Stimulated activated naive CD4-positive, alpha-beta T cell (primary cell): ENCODE data around the gene CCDC50.

Experiments
- DNase-seq, 6 experiments: peaks; one replicate each; lab custom pipeline; 2025; lab: John Stamatoyannopoulos, UW

Gene CCDC50

DNA sequence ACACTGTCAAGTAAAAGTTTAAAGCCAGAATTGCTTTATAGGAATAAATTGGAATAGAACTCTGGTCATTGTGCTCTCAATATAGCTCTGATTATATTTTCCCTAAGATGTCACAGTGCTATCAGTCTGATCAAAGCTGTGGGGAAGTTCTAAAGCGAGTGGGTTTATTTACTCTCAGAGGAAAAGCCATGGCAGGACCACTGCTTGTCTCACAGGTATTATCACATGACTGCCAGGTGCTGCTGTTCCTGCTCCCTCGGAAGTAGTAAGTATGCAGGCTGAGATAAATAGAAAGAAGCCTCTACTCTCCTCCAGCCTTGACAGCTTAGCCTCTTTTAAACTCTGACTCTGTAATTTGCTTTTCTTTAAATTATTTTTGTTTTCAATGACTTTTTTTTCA is 50.3 kb downstream of the CCDC50 start:
- DNase-seq, result no peak

DNA sequence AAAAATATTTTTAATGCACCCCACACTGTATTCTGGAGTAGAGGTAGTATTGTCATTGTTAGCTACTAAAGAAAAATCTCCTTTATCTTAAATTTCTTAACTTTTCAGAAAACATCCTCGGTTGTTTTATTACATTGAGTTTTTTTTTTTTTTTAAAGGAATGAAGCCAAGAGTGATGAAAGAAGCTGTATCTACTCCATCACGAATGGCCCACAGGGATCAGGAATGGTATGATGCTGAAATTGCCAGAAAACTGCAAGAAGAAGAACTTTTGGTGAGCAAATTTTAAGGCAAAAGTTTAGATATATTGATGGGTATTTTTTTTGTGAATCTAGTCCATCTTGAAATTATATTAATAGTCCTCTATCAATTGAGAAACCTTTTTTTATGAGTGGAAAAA is 50.8 kb downstream of the CCDC50 start:
- no peak for DNase-seq

DNA sequence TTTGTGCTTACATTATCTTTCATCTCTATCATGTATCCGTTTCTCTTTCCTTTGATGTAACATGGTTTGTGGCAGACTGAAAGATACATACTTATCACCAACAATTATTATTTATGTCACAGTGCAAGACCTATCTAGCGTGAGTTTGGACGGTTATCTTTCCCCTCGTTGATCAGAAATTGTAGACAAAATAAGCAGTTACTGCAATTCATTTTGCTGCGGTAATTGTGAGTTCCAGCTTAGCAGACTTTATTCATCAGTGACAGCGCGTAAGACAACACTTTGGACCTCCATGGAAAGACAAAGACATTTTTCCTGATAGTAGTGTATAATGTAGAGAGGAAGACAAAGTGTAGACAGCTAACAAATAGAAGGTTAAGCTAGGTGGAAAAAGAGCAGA is 52.1 kb downstream of the CCDC50 start:
- DNase-seq, result no peak

DNA sequence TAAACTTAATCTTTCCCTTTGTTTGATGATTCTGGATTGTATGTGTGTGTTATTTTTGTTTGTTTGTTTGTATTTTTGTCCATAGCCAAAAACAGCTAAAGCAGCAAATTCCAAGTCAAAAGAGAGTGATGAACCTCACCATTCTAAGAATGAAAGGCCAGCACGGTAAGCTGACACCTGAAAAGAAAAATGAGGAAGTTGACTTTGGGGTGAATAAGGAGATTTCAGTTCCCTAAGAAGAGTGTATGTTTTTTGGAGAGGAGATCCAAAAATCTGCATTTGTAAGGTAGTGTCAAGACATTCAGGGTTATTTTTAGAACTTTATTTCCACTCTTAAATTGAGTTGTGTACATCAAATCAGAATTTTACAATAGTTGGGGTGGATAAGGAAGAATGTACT is 53.5 kb downstream of the CCDC50 start:
- DNase-seq, result no peak

DNA sequence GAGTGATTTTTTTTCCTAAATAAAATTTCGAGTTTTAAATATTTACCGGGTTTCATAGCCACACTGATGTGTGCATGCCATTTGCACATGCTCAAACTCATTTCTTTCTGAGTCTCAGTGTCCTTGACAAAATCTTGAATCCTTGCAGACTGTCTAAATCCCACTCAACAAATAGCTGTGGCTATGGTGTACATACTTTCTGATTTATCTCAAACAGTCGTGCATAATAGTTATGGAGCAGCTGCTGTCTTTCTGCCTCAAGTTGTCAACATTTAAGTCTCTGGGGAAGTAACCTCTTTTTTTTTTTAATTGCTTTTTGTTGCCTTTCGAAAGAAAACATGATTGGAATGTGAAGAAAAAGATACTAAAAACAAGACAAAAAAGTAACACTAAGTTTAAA is 53.9 kb downstream of the CCDC50 start:
- DNase-seq, result no peak

GRCh38 chr3:191385101-191385500 is 55.9 kb downstream of the CCDC50 start:
- no peak for DNase-seq

DNA sequence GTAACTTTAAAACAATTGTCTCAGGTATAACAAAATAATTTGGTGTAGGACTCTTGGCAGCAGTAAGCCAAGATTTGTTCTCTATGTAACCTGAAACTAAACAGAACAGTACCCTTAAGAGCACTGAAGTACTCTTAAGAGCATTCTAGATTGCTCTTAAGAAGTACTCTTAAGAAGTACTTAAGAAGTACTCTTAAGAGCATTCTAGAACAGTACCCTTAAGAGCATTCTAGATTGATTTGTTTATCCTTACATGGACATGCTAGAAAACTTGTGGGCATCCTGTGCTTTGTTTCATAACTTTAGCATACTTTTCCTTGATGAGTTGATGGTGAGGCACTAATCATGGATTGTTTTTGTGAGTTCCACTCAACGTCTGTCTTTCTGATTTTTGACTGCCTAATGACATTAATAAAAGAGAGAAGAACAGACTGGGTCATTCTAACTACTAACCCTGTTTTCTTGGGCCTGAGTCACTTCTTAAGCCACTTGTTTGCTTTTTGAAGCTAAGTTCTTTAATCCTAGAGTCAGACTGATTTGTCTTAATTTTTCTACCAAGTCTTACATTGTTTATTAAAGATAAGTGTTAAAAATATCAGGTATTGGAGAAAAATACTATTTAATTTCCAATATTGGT is 58.4 kb downstream of the CCDC50 start:
- no peak for DNase-seq

GRCh38 chr3:191388823-191389222 is 59.6 kb downstream of the CCDC50 start:
- DNase-seq, result no peak

DNA sequence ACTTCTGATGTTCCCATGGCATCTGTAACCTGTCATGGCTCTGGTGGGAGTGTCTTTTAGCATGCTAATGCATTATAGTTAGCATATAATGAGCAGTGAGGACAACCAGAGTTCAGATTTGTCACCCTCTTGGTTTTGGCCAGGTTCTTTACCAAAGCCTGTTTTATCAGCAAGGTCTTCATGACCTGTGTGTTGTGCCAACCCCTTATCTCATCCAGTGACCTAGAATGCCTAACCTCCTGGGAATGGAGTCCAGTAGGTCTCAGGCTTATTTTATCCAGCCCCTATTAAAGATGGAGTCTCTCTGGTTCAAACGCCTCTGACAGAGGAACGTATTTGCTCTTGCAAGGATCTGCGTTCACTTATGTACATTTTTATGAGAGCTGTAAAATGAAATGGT is 61.4 kb downstream of the CCDC50 start:
- no peak for DNase-seq

GRCh38 chr3:191391861-191392808 is 62.9 kb downstream of the CCDC50 start:
- DNase-seq, result no peak

GRCh38 chr3:191393146-191393545 is 64.0 kb downstream of the CCDC50 start:
- DNase-seq, result no peak

DNA sequence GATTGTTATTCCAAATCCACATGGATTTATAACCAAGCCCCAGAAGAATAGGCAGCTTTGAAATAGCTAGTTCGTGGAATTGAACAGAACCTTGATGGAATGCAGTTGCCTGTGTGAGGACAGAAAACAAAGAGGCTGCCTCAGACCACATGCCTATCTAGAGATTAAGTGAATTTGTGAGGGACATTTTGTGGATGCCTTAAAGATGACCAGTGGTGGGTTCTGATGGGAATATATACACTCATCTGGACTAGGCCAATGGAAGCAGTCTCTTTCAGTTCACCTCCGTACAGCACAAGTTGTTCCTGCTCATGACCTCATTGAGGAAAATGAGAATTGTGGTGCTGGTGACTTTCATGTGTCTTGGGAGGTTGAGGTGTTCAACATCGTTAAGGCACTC is 68.6 kb downstream of the CCDC50 start:
- no peak for DNase-seq

- no peak for DNase-seq
Measured at GRCh38 chr3:191398607-191399006, 69.4 kb downstream of the CCDC50 start.

DNA sequence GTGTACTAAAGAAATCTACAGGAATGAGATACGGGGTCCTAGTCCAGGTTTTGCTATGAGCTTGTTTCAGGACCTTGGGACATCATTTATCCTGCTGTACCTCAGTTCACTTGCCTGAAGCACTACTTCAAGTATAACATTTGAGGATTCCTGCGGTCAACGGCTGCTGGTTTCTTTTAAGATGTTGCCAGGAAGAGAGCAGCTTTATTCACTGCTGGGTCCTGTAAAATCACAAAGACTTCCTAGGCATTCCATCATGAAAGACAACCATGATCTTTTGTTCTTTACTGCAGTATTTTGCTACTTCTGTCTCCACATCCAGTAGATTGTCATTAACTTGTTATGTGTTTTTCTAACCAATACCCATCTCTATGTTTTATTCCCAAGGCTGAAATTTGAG is 70.7 kb downstream of the CCDC50 start:
- no peak for DNase-seq

DNA sequence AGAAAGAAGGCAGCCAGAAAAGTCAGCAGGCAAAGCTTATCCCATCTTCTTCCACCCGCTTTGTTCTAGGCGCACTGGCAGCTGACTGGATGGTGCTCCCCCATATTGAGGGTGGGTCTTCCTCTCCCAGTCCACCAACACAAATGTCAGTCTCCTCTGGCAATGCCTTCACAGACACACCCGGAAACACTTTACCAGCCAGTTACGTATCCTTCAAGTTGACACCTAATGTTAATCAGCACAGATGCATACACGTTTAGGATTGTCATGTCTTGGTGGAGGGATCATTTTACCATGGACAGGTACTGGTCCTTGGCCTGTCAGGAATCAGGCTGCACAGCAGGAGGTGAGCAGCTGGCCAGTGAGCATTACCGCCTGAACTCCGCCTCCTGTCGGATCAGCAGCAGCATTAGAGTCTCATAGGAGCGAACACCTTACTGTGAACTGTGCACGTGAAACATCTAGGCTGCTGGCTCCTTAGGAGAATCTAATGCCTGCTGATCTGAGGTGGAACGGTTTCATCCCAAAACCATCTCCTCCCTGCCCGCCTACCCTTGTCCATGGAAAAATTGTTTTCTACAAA is 72.7 kb downstream of the CCDC50 start:
- no peak for DNase-seq

DNA sequence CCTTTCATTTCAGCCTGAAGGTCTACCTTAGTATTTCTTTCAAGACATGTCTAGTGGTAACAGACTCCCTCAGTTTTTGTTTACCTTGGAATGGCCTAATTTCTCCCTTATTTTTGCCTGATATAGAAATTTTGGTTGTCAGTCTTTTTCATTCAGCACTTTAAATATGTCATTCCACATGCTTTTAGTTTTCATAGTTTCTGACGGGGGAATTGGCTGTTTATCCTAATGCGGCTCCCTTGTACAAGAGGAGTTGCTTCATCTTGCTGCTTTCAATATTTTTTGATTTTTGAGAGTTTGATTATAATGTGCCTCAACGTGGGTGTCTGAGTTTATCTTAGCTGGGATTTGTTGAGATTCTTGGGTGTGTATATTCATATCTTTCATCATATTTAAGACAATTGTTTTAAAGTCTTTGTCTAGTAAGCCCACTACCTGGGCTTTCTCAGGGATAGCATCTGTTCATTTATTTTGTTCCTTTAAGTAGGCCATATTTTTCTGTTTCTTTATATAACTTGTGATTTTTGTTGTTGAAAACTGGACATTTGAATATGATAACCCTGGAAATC is 80.7 kb downstream of the CCDC50 start:
- no peak for DNase-seq

DNA sequence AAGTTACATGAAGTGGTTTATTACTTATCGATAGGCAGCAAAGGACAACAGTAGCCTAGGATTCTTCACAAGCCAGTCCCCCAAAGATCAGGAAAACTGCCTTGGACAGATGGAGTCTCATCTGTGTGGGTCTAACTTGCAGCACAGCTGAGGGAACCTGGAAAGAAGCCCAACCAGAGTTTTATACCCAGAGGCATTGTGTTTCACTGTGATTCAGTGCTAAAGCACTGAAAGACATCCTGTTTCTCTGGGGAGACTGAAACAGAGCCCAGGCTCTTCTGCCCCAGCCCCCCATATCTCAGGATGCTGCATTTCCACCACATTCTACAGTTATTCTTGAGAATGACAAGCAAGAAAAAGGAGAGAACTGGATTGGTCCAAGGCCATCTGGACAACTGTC is 83.6 kb downstream of the CCDC50 start:
- DNase-seq, result no peak

GRCh38 chr3:191414286-191414685 is 85.1 kb downstream of the CCDC50 start:
- DNase-seq, result no peak

GRCh38 chr3:191414732-191415131 is 85.5 kb downstream of the CCDC50 start:
- DNase-seq, result no peak

- DNase-seq, result no peak
Measured at GRCh38 chr3:191415566-191415965, 86.4 kb downstream of the CCDC50 start.

DNA sequence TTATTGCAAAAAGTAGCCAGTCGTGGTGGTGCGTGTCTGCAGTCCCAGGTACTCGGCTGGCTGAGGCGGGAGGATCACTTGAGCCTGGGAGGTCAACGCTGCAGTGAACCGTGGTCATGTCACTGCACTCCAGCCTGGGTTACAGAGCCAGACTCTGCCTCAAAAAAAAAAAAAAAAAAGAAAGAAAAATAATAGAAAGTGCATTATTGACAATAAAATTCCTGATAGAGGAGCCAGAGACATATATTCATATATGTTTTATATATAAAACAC is 88.2 kb downstream of the CCDC50 start:
- no peak for DNase-seq

DNA sequence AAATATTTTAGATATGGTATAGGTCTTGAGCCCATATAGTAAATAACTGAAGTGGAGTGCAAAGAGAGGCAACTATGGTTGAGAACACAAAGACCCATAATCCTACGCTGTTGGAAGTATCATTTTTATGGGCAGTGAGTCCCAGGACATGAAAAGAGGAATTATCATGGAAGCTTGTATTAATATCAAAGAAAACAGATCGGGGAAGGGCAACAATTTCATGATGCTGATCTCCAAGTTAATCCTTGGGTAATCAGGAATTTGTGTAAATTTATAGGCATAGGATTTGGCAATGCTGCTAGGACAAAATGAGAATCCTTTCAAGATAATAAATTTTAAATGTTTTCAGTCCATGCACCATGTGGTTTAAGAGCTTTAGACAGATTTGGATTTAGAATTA is 91.6 kb downstream of the CCDC50 start:
- DNase-seq, result no peak

GRCh38 chr3:191424881-191425280 is 95.7 kb downstream of the CCDC50 start:
- no peak for DNase-seq
